HepG2 (cell line): Measurements from ENCODE around the gene COX18. TPM values are rescaled to one million over a fixed set of nuclear protein-coding genes. Genes with fewer than 3 reads are reported as not detected.
A peak's percentile ranks its signal among the peaks of the same experiment; 100 is the strongest.

ENCODE experiments used
- ARID2 ChIP-seq: sonication (generic); formaldehyde crosslinking; IDR thresholded peaks from 2 replicates; pipeline ENCODE4 v1.8.1; 2022; ENCODE audit warnings: mild to moderate bottlenecking, missing genetic modification reagents, borderline replicate concordance
- CERS6 ChIP-seq: sonication (generic); formaldehyde crosslinking; IDR thresholded peaks from 2 replicates; pipeline ENCODE4 v1.5.0; 2020; ENCODE audit warnings: missing genetic modification reagents
- DMAP1 ChIP-seq: IDR thresholded peaks from 2 replicates; pipeline ENCODE4 v1.6.1; 2016
- HMGXB3 ChIP-seq: sonication (generic); formaldehyde crosslinking; IDR thresholded peaks from 2 replicates; pipeline ENCODE4 v1.4.0; 2020; ENCODE audit warnings: missing genetic modification reagents, borderline replicate concordance
- KLF12 ChIP-seq: sonication (generic); formaldehyde crosslinking; IDR thresholded peaks from 2 replicates; pipeline ENCODE4 v1.4.0; 2020; ENCODE audit warnings: missing genetic modification reagents, borderline replicate concordance
- MEF2D ChIP-seq: sonication (generic); formaldehyde crosslinking; IDR thresholded peaks from 2 replicates; pipeline ENCODE4 v1.5.1; 2020; ENCODE audit warnings: mild to moderate bottlenecking, missing genetic modification reagents
- RARA ChIP-seq: IDR thresholded peaks from 2 replicates; pipeline ENCODE4 v1.6.1; 2016; ENCODE audit warnings: missing genetic modification reagents, missing compliant biosample characterization
- ZBED4 ChIP-seq: sonication (generic); formaldehyde crosslinking; IDR thresholded peaks from 2 replicates; pipeline ENCODE4 v1.4.0; 2020; ENCODE audit warnings: missing genetic modification reagents, borderline replicate concordance
- ZBTB43 ChIP-seq: sonication (generic); formaldehyde crosslinking; conservative IDR thresholded peaks from 2 replicates; pipeline ENCODE4 v1.4.0; 2020; ENCODE audit warnings: missing genetic modification reagents
- ZFP62 ChIP-seq: sonication (generic); formaldehyde crosslinking; IDR thresholded peaks from 2 replicates; pipeline ENCODE4 v1.4.0; 2020; ENCODE audit warnings: missing genetic modification reagents
- ZNF800 ChIP-seq: sonication (generic); formaldehyde crosslinking; IDR thresholded peaks from 2 replicates; pipeline ENCODE4 v1.4.0; 2020; ENCODE audit warnings: missing genetic modification reagents
- ZSCAN5A ChIP-seq: sonication (generic); formaldehyde crosslinking; IDR thresholded peaks from 2 replicates; pipeline ENCODE4 v1.8.0; 2022; ENCODE audit warnings: mild to moderate bottlenecking, missing genetic modification reagents, borderline replicate concordance
- polyA plus RNA-seq, 8 experiments: library from polyadenylated mRNA; depleted of rRNA in 3 of 8; stranded (reverse) in 7 of 8; unstranded in 1 of 8; fragments of >200 nt; fragmentation: Illumina TruSeq in 4 of 8; extraction: Trizol in 4 of 8; gene quantifications; 2 replicates each; pipeline versions ENCODE4 v1.2.1 to v1.2.3, GENCODE V29; 2011 to 2016; ENCODE audit warnings: low read depth in 4 of 8, missing spikeins in 1 of 8, mixed read lengths in 1 of 8; ENCODE audit not compliant: insufficient read depth in 1 of 8
- total RNA-seq, 5 experiments: library from RNA; depleted of rRNA; stranded (reverse); fragments of >200 nt; fragmentation: Illumina TruSeq; extraction: Trizol; gene quantifications; 2 replicates each; pipeline ENCODE4 v1.2.3, GENCODE V29; 2016; ENCODE audit warnings: low read depth in 1 of 5

Gene COX18
- total and polyA plus RNA-seq, 2 of the 13 experiments (the other 11 are each of a cell fraction or from before 2014, with no cell fraction given) = 8.7 to 21.3 TPM

- TF ChIP-seq ZSCAN5A = no peak; the same call in 1 of the 2 replicates
- TF ChIP-seq DMAP1 (CRISPR knock-in tag) = peak; percentile 95
- TF ChIP-seq HMGXB3 (CRISPR knock-in tag) = peak; percentile 62; the same call in 1 of the 2 replicates
- peak; percentile 50; the same call in 1 of the 2 replicates for TF ChIP-seq KLF12
- TF ChIP-seq ZNF800 (CRISPR knock-in tag) = 0 out of 2 replicates have a peak, but pooled peaks have one; percentile 68
- no peak for TF ChIP-seq ZBED4 (CRISPR knock-in tag)
- 0 out of 2 replicates have a peak, but pooled peaks have one; percentile 30 for TF ChIP-seq ZBTB43 (CRISPR knock-in tag)
- TF ChIP-seq MEF2D = no peak
- TF ChIP-seq ARID2 = no peak
- no peak for TF ChIP-seq CERS6 (CRISPR knock-in tag)
- no peak; the same call in 1 of the 2 replicates for TF ChIP-seq RARA (CRISPR knock-in tag)
- no peak for TF ChIP-seq ZFP62 (CRISPR knock-in tag)
- TF ChIP-seq, all 625 proteins: peak for 117
Measured at GRCh38 chr4:73103799-73104503, 34.4 kb upstream of the COX18 start (continued).
